GM18526 (cell line): ENCODE measurements around the gene CKAP5.

Experiments used
- POLR2A ChIP-seq: IDR thresholded peaks from 3 replicates; pipeline ENCODE4 v1.6.1; 2011; ENCODE audit not compliant: insufficient read length; ENCODE audit errors: extremely low read depth

The CKAP5 gene

DNA sequence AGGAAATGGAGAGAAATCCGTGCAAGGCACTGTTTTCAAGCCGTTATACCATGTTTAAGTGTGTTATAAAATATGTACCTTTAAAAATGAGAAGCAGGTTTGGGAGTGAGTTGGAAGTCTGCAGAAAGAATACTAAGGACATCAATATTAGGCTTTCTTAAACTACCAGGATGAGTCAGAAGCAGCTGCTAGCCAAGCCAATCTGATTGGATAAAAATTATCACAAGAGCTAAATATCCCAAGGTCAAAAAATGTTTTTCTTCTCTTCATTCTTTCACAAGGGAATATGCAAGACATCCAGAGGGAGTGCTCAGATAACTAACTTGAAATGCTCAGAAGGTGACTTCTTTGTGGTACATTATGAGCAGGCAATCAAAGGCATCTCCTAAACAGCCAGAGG, 19.3 kb upstream of the CKAP5 start:
- no peak for TF ChIP-seq POLR2A

DNA sequence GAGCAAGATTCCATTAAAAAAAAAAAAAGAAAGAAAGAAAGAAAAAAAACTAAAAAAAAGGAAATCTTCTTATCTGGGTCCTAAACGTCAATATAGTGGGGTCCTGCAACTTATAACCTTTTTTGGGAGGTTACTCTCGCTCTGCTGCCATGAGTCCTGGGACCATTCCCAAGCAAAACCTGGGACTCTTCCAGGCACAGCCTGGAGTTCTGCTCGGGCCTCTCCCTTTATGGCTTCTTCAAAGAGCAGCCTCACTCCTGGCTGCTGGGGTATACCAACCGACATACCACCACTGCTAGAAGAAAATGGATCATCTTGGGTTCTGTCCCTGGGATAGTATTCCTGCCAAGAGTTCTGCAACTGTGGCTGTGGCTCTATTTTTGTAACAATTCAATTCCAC, 14.1 kb upstream of the CKAP5 start:
- TF ChIP-seq POLR2A = no peak

DNA sequence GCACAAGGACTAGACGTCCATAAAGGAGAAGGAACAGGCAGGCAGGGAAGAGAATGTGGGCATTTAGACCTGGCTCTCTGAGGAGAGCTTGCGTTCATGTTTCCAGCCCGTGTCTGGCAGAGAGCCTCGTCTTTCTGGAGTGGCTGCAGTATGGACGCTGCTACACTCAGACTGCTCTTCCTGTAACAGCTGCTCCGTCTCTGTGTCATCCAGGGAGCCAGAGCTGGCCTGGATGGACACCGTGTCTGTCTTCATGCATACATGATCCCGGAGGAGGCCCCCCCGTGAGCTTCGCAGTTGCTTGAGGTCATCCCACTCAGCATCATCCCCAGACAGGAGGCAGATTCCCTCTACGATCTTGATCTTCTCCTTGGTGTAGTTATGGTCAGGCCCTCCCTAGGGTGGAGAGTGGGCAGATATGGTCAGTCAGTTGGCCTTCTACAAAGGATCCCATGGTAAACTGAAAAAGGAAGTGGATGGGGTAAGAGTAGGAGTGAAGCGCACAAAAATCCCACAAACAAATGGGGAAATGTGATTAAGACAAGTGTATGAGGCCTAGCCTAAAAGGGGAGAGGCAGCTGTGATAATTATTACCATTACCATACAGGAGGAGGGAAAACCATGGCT, 13.0 kb upstream of the CKAP5 start:
- no peak for TF ChIP-seq POLR2A

DNA sequence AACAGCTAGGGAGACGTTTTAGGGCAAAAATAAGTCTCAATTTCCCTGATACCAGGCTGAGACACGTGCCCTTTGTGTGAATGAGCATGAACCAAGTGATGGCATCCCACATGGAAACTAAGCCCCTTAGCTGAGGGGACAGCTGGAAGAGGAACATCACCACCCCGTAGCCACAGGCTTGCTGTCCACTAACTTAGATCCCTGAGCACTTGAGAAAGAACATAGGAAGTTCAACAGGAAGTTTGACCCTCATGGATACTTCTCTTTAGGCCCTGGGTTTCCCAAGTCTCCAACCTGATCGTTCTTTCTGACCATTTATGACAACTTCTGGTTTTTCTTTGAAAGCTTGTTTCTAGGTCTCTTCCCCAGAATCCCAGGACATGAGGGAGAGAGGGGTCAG, 11.6 kb upstream of the CKAP5 start:
- no peak for TF ChIP-seq POLR2A

DNA sequence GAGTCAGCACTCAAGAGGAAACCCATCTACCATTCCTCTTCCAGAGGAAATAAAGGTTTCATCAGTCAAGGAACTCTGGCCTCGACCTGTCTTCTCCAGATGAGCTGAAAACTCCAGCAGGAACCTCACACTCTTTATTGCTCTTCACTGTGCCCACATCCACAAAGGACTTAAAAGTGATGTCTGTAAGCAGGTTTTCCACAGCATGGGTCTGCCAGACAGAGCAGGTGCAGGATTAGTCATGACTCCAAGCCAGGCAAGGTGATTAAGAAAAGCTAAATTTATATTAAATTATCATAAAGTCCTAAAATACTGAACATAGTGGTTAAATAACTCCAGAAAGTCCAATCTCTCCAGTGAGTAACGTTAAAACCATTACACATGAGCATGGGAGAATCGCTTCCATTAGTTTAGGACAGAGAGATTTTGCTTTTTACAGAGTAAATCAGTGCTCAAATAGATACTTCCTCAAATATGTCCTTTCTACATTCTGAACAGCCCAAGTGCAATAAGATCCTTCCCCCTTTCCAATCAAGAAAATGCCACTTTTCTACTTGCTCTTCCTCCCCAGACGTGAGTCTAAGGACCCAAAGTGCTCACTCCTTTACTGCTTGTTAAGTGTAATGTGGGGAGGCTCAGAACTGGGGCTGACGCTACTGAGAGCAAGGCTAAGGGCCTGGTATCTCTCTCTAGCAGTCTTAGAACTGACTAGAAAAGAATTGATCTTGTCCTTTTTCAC, 10.7 kb upstream of the CKAP5 start:
- no peak for TF ChIP-seq POLR2A

DNA sequence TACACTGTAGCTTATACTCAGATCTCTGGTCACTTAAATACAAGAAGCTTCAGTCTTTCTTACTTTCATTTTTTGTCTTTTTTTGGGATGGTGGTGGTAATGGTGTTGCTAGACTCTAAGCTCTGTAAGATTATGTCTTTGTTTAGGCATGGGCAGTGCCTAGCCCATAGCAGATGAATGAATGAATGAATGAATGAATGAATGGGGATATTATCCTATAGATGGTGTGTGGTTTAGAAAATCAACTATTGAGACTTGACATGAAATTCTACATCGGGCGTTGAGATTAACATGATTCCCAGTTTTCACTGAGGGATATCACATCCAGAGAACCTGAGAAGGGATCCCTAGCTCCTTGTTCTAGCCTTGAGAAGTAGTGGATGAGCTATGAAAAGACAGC, 9.8 kb upstream of the CKAP5 start:
- TF ChIP-seq POLR2A = no peak

DNA sequence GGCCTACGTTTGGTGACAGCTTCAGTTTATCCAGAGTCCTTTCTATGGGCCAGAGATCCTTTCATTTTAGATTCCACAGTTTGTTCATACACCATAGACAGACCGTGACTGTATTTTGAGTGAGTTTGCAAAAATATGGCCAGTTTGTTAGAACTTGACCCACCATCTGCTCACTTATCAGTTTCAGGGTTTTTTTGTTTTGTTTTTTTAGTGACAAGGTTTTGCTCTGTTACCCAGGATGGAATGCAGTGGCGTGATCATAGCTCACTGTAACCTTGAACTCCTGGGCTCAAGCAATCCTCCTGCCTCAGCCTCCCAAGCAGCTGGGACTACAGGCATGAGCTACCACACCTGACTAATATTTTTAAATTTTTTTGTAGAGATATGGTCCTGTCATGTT, 9.1 kb upstream of the CKAP5 start:
- no peak for TF ChIP-seq POLR2A

DNA sequence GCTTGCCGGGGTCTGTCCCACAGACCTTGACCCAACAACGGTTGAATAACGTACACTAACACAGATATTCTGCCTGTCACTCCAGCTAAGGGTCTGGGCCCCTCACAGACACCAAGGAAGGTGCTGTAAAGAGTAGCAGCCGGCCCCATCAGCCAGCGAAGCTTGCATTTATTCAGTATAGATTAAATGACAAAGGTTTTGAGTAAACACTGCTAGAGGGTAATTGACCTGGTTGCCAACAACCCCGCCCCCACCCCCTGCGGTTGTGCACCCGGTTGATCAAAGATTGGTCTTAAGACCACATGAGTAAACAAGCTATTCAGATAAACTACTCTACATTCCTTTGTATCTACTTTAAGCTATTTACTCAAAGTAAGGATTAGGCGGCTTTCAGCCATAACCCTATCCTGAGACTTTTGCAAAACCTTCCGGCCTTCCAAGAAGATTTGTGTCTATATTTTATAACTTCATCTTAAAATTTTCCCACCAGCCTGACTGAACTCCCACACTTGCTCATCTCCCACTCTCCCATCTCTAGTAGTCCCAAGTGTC, 4.8 kb upstream of the CKAP5 start:
- TF ChIP-seq POLR2A = no peak

DNA sequence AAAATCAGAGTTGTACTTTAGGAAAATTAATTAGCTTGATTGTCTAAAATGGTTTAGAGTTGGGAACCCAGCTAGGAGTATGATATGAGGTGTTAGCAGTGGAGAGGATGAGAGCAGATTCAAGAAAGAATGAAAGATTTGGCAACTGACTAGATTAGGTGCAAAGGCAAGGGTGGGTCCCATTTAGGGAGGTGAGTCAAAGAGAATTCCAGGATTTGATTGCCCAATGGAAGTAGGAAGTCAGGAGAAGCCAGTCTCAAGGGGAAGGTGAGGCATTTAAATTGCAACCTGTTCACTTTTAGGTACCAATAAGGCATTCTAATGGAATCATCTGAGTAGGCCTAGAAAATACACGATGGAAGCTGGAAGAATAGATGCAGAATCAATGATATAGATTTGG, 3.6 kb upstream of the CKAP5 start:
- TF ChIP-seq POLR2A = no peak

DNA sequence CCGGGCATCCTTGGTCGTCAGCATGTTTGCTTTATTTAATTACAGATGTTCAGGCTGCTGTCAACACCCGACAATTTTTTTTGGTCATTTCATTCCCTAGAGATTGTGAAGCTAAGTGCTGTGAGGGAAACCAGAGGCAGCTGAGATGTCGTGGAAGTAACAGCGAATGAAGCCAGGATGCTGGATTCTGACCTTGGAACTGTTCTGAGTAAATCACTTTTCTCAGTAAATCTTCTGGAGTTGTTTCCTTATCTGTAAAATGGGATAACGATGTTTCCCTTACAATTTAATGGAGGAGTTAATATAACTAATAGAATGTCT, 390 bp upstream of the CKAP5 start:
- no peak for TF ChIP-seq POLR2A

DNA sequence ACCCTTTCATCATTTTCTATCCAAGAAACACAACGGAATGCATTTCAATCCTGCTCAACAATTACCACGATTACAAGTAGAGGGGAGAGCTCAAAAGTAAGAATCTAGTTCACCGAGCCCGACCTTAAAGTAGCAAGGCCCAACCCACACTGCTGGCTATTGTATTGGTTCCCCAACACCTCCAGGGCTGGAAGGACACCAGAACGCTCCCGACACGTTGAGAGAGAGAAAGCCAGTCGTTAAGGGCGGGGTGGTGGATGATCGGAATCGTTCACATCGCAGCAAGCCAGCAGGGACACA, 690 bp downstream of the CKAP5 start:
- no peak for TF ChIP-seq POLR2A

DNA sequence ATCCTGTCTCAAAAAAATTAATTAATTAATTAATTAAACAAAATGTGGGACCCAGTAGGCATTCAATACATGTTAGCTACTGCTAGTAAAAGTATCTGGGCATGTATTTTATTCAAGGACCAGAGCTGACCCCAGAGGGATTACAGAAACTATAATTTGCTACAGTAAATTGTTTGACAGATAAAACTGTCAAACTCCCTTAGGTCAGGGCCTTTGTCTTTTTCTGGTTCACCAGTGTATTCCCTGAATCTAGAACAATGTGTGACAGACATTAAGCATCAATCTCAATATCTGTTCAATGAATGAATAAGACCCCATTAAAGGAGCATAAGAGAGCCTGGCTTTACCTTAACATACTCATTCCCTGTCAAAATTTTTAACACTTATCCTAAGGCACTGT, 6.0 kb downstream of the CKAP5 start:
- no peak for TF ChIP-seq POLR2A

DNA sequence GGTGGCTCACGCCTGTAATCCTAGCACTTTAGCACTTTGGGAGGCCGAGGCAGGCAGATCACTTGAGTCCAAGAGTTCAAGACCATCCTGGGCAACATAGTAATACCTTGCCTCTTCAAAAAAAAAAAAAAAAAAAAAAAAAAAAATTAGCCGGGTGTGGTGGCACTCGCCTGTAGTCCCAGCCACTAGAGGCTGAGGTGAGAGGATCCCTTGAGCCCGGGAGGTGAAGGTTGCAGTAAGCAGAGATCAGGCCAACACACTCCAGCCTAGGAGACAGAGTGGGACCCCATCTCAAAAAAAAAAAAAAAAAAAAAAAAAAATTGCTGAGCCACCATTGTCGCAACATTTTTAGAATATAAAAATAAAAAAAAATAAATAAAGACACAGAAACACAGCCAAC, 7.6 kb downstream of the CKAP5 start:
- no peak for TF ChIP-seq POLR2A

DNA sequence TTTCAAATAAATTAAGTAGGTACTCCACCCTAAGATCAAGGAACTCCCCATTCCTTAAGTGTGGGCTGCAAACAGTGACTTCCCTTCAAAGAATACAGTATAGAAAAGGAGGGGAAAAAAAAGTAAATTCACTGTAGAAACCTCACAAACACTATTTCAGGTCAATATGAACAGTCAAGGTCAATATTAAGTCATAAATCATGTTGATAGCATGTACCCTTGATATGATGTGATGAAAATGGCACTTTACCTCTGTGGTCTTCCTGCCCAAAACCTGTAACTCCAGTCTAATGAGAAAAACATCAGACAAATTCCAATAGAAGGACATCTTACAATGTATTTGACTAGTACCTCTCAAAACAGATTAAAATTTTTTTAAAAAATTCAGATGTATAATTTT, 8.2 kb downstream of the CKAP5 start:
- TF ChIP-seq POLR2A = no peak

DNA sequence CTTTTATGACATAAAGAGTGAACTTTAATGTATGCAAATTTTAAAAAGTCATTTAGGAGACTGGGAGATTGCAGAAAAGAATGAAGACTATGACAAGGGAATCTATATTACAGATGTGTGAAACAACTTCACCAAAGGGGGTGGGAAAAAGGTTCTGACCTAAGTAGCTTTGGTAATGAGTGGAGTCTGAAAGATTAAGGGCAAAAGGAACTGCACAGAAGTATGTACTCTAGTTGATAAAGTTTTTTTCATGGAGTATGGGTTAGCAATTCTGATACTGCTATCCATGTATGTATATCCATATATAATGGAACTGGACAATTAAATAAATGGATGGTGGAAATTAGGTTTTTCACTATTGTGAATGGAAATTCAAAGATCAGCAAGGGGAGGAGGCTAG, 9.2 kb downstream of the CKAP5 start:
- TF ChIP-seq POLR2A = no peak

DNA sequence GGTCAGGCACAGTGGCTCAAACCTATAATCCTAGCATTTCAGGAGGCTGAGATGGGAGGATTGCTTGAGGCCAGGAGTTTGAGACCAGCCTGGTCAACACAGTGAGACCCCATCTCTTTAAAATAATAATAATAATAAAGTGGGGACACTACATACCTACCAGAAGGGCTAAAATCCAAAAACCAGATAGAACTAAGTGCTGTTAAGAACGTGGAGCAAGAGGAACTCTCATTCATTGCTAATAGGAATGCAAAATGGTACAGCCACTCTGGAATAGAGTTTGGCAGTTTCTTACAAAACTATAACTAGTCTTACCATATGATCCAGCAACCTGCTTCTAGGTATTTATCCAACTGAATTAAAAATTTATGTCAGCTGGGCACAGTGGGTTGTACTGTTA, 9.6 kb downstream of the CKAP5 start:
- no peak for TF ChIP-seq POLR2A

DNA sequence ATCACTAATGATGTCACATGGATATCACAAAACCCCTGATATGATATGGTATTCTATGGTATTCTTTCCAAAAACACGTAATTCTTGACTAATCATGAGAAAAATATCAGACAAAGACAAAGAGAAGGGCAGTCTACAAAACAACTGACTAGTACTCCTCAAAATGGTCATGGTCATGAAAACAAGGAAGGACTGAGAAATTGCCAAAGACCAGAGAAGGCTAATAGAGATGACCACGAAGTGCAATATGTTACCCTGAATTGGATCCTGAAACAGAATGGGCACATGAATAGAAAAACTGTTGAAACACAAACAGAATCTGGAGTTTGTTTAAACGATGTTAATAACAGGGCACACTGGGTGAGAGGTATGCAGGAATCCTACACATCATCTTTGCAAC, 10.2 kb downstream of the CKAP5 start:
- TF ChIP-seq POLR2A = no peak

DNA sequence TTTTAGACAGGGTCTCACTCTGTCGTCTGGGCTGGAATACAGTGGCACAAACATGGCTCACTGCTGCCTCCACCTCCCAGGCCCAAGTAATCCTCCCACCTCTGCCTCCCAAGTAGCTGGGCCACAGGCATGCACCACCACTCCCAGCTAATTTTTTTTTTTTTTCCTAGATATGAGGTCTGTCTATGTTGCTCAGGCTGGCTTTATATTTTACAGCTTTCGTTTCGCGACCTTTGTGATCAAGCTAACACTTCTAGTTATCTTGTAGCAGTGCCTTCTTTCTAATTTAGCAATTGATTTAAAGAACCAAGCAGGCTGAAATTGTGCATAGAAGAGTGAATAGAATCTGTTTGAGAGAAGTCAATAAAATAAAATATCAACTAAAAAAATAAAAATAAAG, 11.3 kb downstream of the CKAP5 start:
- TF ChIP-seq POLR2A = no peak
